ENCODE measurements around the gene TMEM115. TPM values are rescaled to one million over a fixed set of nuclear protein-coding genes. Genes with fewer than 3 reads are reported as not detected.

TMEM115 gene
- total and polyA plus RNA-seq, 2 donors (not counting 3 experiments of a cell fraction or from before 2014, with no cell fraction given) = 44.7 to 65.5 TPM

DNA sequence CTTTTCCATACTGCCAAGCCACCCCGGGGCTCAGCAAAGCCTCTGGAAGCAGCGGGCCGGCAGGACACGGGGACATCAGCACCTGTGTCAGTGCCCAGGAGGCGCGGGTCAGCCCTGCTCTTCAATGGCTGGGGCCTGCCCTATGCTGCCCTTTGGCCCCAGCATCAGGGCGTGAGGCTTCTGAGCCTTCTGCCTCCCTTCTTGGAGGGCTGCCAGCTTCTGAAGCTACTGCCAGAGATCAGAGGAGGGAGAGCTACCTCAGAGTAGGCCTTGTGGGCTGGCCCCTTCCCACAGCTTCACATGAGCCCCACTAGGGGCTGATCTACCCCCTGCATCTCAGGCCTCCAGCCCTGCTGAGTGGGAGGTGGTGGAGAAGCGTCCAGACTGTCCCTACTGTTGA is 13.0 kb upstream of the TMEM115 start:
- TF ChIP-seq, protein P1, sequence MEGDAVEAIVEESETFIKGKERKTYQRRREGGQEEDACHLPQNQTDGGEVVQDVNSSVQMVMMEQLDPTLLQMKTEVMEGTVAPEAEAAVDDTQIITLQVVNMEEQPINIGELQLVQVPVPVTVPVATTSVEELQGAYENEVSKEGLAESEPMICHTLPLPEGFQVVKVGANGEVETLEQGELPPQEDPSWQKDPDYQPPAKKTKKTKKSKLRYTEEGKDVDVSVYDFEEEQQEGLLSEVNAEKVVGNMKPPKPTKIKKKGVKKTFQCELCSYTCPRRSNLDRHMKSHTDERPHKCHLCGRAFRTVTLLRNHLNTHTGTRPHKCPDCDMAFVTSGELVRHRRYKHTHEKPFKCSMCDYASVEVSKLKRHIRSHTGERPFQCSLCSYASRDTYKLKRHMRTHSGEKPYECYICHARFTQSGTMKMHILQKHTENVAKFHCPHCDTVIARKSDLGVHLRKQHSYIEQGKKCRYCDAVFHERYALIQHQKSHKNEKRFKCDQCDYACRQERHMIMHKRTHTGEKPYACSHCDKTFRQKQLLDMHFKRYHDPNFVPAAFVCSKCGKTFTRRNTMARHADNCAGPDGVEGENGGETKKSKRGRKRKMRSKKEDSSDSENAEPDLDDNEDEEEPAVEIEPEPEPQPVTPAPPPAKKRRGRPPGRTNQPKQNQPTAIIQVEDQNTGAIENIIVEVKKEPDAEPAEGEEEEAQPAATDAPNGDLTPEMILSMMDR (IDR thresholded peaks at IDR 0.05; ENCODE audit: extremely low read depth in 1 of 2, insufficient read depth in 1 of 2, low read depth in 1 of 2, low read length in 2 of 2) = no peak
- TF ChIP-seq, protein P2, sequence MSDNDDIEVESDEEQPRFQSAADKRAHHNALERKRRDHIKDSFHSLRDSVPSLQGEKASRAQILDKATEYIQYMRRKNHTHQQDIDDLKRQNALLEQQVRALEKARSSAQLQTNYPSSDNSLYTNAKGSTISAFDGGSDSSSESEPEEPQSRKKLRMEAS (IDR thresholded peaks at IDR 0.05; ENCODE audit: insufficient read depth, insufficient read length) = no peak
- TF ChIP-seq JUN (IDR thresholded peaks at IDR 0.05; ENCODE audit: borderline replicate concordance, insufficient read depth, insufficient read length, low read depth) = no peak
- Histone ChIP-seq H3K4me1 (ENCODE audit: control insufficient read depth, extremely low read depth, insufficient read depth, low read length) (no peaks in the 10 kb centered on the region), H3K9me3 (replicated peaks; ENCODE audit: control insufficient read depth, insufficient read depth, low read length) (no peaks in the 10 kb centered on the region), H2AFZ (ENCODE audit: low read depth, low read length) (no peak overlapping the region), H3K27me3 (ENCODE audit: control insufficient read depth in 2 of 2, insufficient read depth in 2 of 2, low read length in 2 of 2) (peaks cover 0 to 2% of the 10 kb centered on the region in 2 experiments), H3K4me3 (replicated peaks in 1 of 3; ENCODE audit: insufficient read depth in 1 of 3, low read depth in 1 of 3, low read length in 3 of 3) (no peak overlapping the region), H3K9me1 (replicated peaks; ENCODE audit: control insufficient read depth, extremely low read depth, insufficient read depth, low read length) (no peaks in the 10 kb centered on the region), H3K36me3 (ENCODE audit: control insufficient read depth in 2 of 2, extremely low read depth in 1 of 2, insufficient read depth in 2 of 2, low read length in 2 of 2) (no peaks in the 10 kb centered on the region), H3K27ac (ENCODE audit: insufficient read depth, low read depth, low read length) (no peak overlapping the region), H3K79me2 (ENCODE audit: control insufficient read depth, insufficient read depth, low read length) (no peaks in the 10 kb centered on the region), H4K20me1 (replicated peaks; ENCODE audit: control insufficient read depth, extremely low read depth, insufficient read depth, low read length) (no peaks in the 10 kb centered on the region), H3K9ac (replicated peaks; ENCODE audit: extremely low read depth, insufficient read depth, low read length) (no peak overlapping the region), H3K4me2 (ENCODE audit: insufficient read depth, low read length) (no peak overlapping the region)
- intact Hi-C loops (cut with micrococcal nuclease) (no loop called here), dilution Hi-C loops (cut with MboI; ENCODE audit: extremely low pct_ligation_motif_present, low sequenced_read_pairs) (no loop called here)
- DNase-seq (ENCODE audit: low read depth, low spot score) = no peak
- CTCF ChIA-PET = interaction anchor here (1.3 kb wide), 1 partner anchor 170 kb away, joined by 3 read pairs; no protein-coding TSS in a partner anchor
- POLR2A ChIA-PET = no interaction called here
- no TSS peak for BruUV-seq (replicated peaks)
- no peak for FAIRE-seq

DNA sequence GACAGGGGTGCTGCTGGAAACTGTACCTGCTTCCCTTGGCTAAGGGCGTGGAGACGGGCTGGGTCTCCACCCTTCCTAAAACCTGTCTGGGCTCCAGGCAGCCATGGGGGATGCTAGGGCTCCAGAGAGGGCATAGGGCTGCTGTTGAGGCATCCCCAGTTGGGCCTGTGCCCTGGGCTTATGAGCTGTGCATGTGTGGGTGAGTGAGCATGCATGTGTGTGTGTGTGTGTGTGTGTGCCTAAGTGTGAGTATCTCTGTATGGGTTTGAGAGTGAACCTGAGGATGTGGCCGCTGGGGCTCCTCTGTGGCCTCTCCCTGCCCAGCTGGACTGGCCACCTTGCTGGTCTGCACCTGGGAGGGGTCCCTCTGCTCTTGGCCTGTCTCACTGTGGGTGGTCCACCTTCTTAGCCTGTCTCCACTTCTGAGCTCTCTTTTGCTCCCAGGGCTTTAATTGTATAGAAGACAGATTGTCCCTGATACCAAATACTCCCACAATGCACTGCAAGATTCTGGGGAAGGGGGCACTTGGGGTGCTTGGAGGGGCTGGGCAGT is 11.9 kb upstream of the TMEM115 start:
- Histone ChIP-seq H3K9me1 (replicated peaks; ENCODE audit: control insufficient read depth, extremely low read depth, insufficient read depth, low read length) (no peaks in the 10 kb centered on the region), H3K79me2 (ENCODE audit: control insufficient read depth, insufficient read depth, low read length) (no peaks in the 10 kb centered on the region), H3K9ac (replicated peaks; ENCODE audit: extremely low read depth, insufficient read depth, low read length) (no peak overlapping the region), H3K4me2 (ENCODE audit: insufficient read depth, low read length) (no peak overlapping the region), H2AFZ (ENCODE audit: low read depth, low read length) (no peak overlapping the region), H3K27me3 (ENCODE audit: control insufficient read depth in 2 of 2, insufficient read depth in 2 of 2, low read length in 2 of 2) (peaks cover 0 to 2% of the 10 kb centered on the region in 2 experiments), H3K36me3 (ENCODE audit: control insufficient read depth in 2 of 2, extremely low read depth in 1 of 2, insufficient read depth in 2 of 2, low read length in 2 of 2) (no peaks in the 10 kb centered on the region), H3K27ac (ENCODE audit: insufficient read depth, low read depth, low read length) (no peak overlapping the region), H3K4me3 (replicated peaks in 1 of 3; ENCODE audit: insufficient read depth in 1 of 3, low read depth in 1 of 3, low read length in 3 of 3) (no peak overlapping the region), H3K4me1 (ENCODE audit: control insufficient read depth, extremely low read depth, insufficient read depth, low read length) (no peaks in the 10 kb centered on the region), H4K20me1 (replicated peaks; ENCODE audit: control insufficient read depth, extremely low read depth, insufficient read depth, low read length) (no peaks in the 10 kb centered on the region), H3K9me3 (replicated peaks; ENCODE audit: control insufficient read depth, insufficient read depth, low read length) (no peaks in the 10 kb centered on the region)
- no TSS peak for BruUV-seq (replicated peaks)
- FAIRE-seq (no peak), DNase-seq (ENCODE audit: low read depth, low spot score) (no peak)
- intact Hi-C loops (cut with micrococcal nuclease) = no loop called here
- ChIA-PET CTCF (interaction anchor here (0.5 to 3.7 kb wide), 14 partner anchors 14 to 178 kb away, joined by 3 to 77 read pairs (median 4); no protein-coding TSS in a partner anchor), POLR2A (no interaction called here)
- TF ChIP-seq, protein P1 (IDR thresholded peaks at IDR 0.05; ENCODE audit: extremely low read depth in 1 of 2, insufficient read depth in 1 of 2, low read depth in 1 of 2, low read length in 2 of 2) = no peak
- TF ChIP-seq GATA2 (IDR thresholded peaks at IDR 0.05; ENCODE audit: insufficient read depth, insufficient read length, low read depth, low read length) = no peak
- TF ChIP-seq, protein P2 (IDR thresholded peaks at IDR 0.05; ENCODE audit: insufficient read depth, insufficient read length) = no peak
- no peak for TF ChIP-seq EZH2 (IDR thresholded peaks at IDR 0.05; ENCODE audit: borderline replicate concordance, low read depth, low read length, severe bottlenecking)
- TF ChIP-seq POLR2AphosphoS5 (IDR thresholded peaks at IDR 0.05; ENCODE audit: insufficient read depth, low read depth, low read length) = no peak
- no peak for TF ChIP-seq POLR2A (IDR thresholded peaks at IDR 0.05; ENCODE audit: low read depth, low read length)
- no peak for TF ChIP-seq FOS (IDR thresholded peaks at IDR 0.05; ENCODE audit: borderline replicate concordance, insufficient read depth, low read length)
- TF ChIP-seq MYC (IDR thresholded peaks at IDR 0.05; ENCODE audit: low read depth, low read length) = no peak
- TF ChIP-seq JUN (IDR thresholded peaks at IDR 0.05; ENCODE audit: borderline replicate concordance, insufficient read depth, insufficient read length, low read depth) = no peak
- dilution Hi-C loops (cut with MboI; ENCODE audit: extremely low pct_ligation_motif_present, low sequenced_read_pairs) = no loop called here
